ENCODE measurements around the gene CXCL5. TPM values are rescaled to one million over a fixed set of nuclear protein-coding genes. Genes with fewer than 3 reads are reported as not detected.

The CXCL5 gene
- total and polyA plus RNA-seq, 2 donors from 2014 or later = 0.63 TPM; not detected in 1

- TF ChIP-seq CTCF (IDR thresholded peaks at IDR 0.05; ENCODE audit: borderline replicate concordance, extremely low read depth, insufficient read depth) = no peak
- FAIRE-seq = no peak
- no peak overlapping the region for H3K27ac ChIP-seq (ENCODE audit: low read depth in 2 of 2, low read length in 2 of 2)
- no peak overlapping the region for H3K4me3 ChIP-seq (ENCODE audit: low read length in 3 of 3)
- H3K27me3 ChIP-seq (ENCODE audit: control insufficient read depth, insufficient read depth, low read length) = no peaks in the 10 kb centered on the region
- H3K4me1 ChIP-seq (ENCODE audit: control insufficient read depth in 2 of 3, insufficient read depth in 2 of 3, low read depth in 1 of 3, low read length in 3 of 3) = peaks cover 0 to 2% (median 0%) of the 10 kb centered on the region in 3 donors
- DNase-seq = no peak
- H3K36me3 ChIP-seq (ENCODE audit: control insufficient read depth in 2 of 3, insufficient read depth in 3 of 3, low read length in 3 of 3) = no peaks in the 10 kb centered on the region
- H3K9me3 ChIP-seq (ENCODE audit: control insufficient read depth in 2 of 3, insufficient read depth in 1 of 3, low read length in 3 of 3) = no peaks in the 10 kb centered on the region
- intact Hi-C loops (cut with DNase I) = no loop called here
- no peak overlapping the region for H3K9ac ChIP-seq (ENCODE audit: low read length in 3 of 3)
These were observed 49.3 kb downstream of the CXCL5 start for GRCh38 chr4:73948990-73949706.

- Histone ChIP-seq H3K9ac (ENCODE audit: low read length in 3 of 3) (no peak overlapping the region), H3K27me3 (ENCODE audit: control insufficient read depth, insufficient read depth, low read length) (no peaks in the 10 kb centered on the region), H3K4me3 (ENCODE audit: low read length in 3 of 3) (no peak overlapping the region), H3K36me3 (ENCODE audit: control insufficient read depth in 2 of 3, insufficient read depth in 3 of 3, low read length in 3 of 3) (no peaks in the 10 kb centered on the region), H3K27ac (ENCODE audit: low read depth in 2 of 2, low read length in 2 of 2) (no peak overlapping the region), H3K4me1 (ENCODE audit: control insufficient read depth in 2 of 3, insufficient read depth in 2 of 3, low read depth in 1 of 3, low read length in 3 of 3) (peaks cover 0 to 2% (median 0%) of the 10 kb centered on the region in 3 donors), H3K9me3 (ENCODE audit: control insufficient read depth in 2 of 3, insufficient read depth in 1 of 3, low read length in 3 of 3) (no peaks in the 10 kb centered on the region)
- DNase-seq = no peak
- no peak for TF ChIP-seq CTCF (IDR thresholded peaks at IDR 0.05; ENCODE audit: borderline replicate concordance, extremely low read depth, insufficient read depth)
- intact Hi-C loops (cut with DNase I) = no loop called here
- FAIRE-seq = no peak
These were observed 50.2 kb downstream of the CXCL5 start for GRCh38 chr4:73948291-73948690.

GRCh38 chr4:73947239-73947985 is 51.1 kb downstream of the CXCL5 start:
- Histone ChIP-seq H3K36me3 (ENCODE audit: control insufficient read depth in 2 of 3, insufficient read depth in 3 of 3, low read length in 3 of 3) (no peaks in the 10 kb centered on the region), H3K27me3 (ENCODE audit: control insufficient read depth, insufficient read depth, low read length) (no peaks in the 10 kb centered on the region), H3K4me3 (ENCODE audit: low read length in 3 of 3) (no peak overlapping the region), H3K9me3 (ENCODE audit: control insufficient read depth in 2 of 3, insufficient read depth in 1 of 3, low read length in 3 of 3) (no peaks in the 10 kb centered on the region), H3K4me1 (ENCODE audit: control insufficient read depth in 2 of 3, insufficient read depth in 2 of 3, low read depth in 1 of 3, low read length in 3 of 3) (peaks cover 0 to 2% (median 0%) of the 10 kb centered on the region in 3 donors), H3K9ac (ENCODE audit: low read length in 3 of 3) (no peak overlapping the region), H3K27ac (ENCODE audit: low read depth in 2 of 2, low read length in 2 of 2) (no peak overlapping the region)
- no peak for TF ChIP-seq CTCF (IDR thresholded peaks at IDR 0.05; ENCODE audit: borderline replicate concordance, extremely low read depth, insufficient read depth)
- FAIRE-seq (no peak), DNase-seq (no peak)
- intact Hi-C loops (cut with DNase I) = no loop called here
